K562 (cell line): ENCODE data around the gene LMOD1. TPM values are rescaled to one million over a fixed set of nuclear protein-coding genes. Genes with fewer than 3 reads are reported as not detected.

ENCODE experiments used
- ADNP ChIP-seq: fragments of 200-800 bp; sonication (Bioruptor generic); IDR thresholded peaks from 2 replicates; pipeline ENCODE4 v1.6.1; 2016; ENCODE audit warnings: missing genetic modification characterization, missing compliant biosample characterization
- ARID2 ChIP-seq: fragments of 450-650 bp; IDR thresholded peaks from 2 replicates; pipeline ENCODE4 v1.6.1; 2017; ENCODE audit warnings: antibody characterized with exemption, mild to moderate bottlenecking
- ELF1 ChIP-seq: fragments of 200-800 bp; sonication (Bioruptor generic); IDR thresholded peaks from 2 replicates; pipeline ENCODE4 v1.6.1; 2016; ENCODE audit warnings: missing genetic modification characterization, missing compliant biosample characterization
- PHB ChIP-seq: fragments of 250-450 bp; sonication (Bioruptor Pico); IDR thresholded peaks from 2 replicates; pipeline ENCODE4 v1.5.0; 2021
- SMAD4 ChIP-seq: fragments of 250-450 bp; sonication (Bioruptor Pico); conservative IDR thresholded peaks from 2 replicates; pipeline ENCODE4 v1.8.0; 2021; ENCODE audit warnings: inconsistent platforms, mild to moderate bottlenecking, moderate library complexity
- ZNF121 ChIP-seq: sonication (generic); formaldehyde crosslinking; conservative IDR thresholded peaks from 2 replicates; pipeline ENCODE4 v1.8.0; 2022; ENCODE audit warnings: missing genetic modification reagents
- polyA plus RNA-seq, 8 experiments: library from polyadenylated mRNA; depleted of rRNA in 4 of 8; stranded (reverse) in 5 of 8; unstranded in 3 of 8; fragments of >200 nt; fragmentation: Nextera tagmentation in 2 of 8; fragmentation: Illumina TruSeq in 1 of 8; extraction: Ambion mirVana in 2 of 8; extraction: Trizol in 1 of 8; gene quantifications; 2 replicates each; pipeline versions ENCODE4 v1.2.1 to v1.2.3, GENCODE V29; 2011 to 2014; ENCODE audit warnings: inconsistent platforms in 1 of 8, missing spikeins in 1 of 8
- total RNA-seq, 7 experiments: library from RNA; depleted of rRNA in 6 of 7; stranded (reverse); fragments of >200 nt in 6 of 7; fragmentation: Illumina TruSeq in 2 of 7; extraction: Trizol in 2 of 7; gene quantifications; 2 replicates each; pipeline versions ENCODE4 v1.2.1 to v1.2.3, GENCODE V29; 2011 to 2021; ENCODE audit warnings: low replicate concordance in 1 of 7
- TF ChIP-seq, protein P1 (sequence below): fragments of 450-650 bp; IDR thresholded peaks from 2 replicates; pipeline ENCODE4 v1.6.1; 2016; ENCODE audit warnings: mild to moderate bottlenecking
- TF ChIP-seq, protein P2 (sequence below): fragments of 200-600 bp; sonication (generic); IDR thresholded peaks from one replicate; pipeline ENCODE4 v1.6.1; 2012; ENCODE audit warnings: mild to moderate bottlenecking, low read depth, low read length, inconsistent platforms

LMOD1 gene
- total and polyA plus RNA-seq, 9 of the 15 experiments (the other 6 are each of a cell fraction or from before 2014, with no cell fraction given), result 0.03 to 0.54 (median 0.38) TPM; not detected in 1

DNA sequence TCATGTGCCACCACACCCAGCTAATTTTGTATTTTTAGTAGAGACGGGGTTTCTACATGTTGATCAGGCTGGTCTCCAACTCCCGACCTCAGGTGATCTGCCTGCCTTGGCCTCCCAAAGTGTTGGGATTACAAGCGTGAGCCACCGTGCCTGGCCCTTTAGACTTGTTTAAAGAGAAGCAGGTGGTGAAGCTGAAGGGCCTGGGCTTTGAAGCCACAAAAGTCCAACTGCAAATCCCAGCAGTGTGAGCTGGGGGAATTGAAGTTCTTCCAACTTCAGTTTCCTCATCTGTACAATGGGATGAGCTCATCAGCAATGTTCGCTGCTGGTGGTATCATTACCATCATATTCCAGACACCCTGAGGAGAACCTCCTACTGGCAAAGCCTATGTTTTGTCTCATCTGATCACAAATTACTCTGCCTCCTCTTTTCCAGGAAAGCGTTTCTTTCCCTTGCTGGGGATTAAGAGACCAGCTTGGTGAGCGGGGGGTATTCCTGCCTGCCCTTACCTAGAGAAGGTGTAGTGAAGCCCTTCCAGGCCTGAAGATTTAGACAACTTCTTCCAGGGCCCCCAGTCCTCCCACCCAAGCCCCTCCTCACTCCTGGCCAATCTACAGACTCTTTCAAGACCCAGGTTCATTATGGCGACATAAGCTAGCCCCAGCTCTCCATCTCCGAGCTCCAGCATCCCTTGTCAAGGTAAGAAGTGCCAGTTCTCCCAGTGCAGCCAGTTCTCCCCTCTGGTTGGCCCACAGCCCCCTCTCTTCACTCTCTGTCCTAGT lies 60.1 kb downstream of the LMOD1 start (continued):
- TF ChIP-seq, protein P1, sequence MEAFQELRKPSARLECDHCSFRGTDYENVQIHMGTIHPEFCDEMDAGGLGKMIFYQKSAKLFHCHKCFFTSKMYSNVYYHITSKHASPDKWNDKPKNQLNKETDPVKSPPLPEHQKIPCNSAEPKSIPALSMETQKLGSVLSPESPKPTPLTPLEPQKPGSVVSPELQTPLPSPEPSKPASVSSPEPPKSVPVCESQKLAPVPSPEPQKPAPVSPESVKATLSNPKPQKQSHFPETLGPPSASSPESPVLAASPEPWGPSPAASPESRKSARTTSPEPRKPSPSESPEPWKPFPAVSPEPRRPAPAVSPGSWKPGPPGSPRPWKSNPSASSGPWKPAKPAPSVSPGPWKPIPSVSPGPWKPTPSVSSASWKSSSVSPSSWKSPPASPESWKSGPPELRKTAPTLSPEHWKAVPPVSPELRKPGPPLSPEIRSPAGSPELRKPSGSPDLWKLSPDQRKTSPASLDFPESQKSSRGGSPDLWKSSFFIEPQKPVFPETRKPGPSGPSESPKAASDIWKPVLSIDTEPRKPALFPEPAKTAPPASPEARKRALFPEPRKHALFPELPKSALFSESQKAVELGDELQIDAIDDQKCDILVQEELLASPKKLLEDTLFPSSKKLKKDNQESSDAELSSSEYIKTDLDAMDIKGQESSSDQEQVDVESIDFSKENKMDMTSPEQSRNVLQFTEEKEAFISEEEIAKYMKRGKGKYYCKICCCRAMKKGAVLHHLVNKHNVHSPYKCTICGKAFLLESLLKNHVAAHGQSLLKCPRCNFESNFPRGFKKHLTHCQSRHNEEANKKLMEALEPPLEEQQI, result no peak
- no peak for TF ChIP-seq ARID2
- TF ChIP-seq ZNF121 (CRISPR knock-in tag), result peak; percentile 77
- no peak for TF ChIP-seq ELF1 (tag)
- peak; percentile 45; the same call in 1 of the 2 replicates for TF ChIP-seq ADNP (tag)
- no peak for TF ChIP-seq PHB (CRISPR knock-in tag)
- TF ChIP-seq, protein P2, sequence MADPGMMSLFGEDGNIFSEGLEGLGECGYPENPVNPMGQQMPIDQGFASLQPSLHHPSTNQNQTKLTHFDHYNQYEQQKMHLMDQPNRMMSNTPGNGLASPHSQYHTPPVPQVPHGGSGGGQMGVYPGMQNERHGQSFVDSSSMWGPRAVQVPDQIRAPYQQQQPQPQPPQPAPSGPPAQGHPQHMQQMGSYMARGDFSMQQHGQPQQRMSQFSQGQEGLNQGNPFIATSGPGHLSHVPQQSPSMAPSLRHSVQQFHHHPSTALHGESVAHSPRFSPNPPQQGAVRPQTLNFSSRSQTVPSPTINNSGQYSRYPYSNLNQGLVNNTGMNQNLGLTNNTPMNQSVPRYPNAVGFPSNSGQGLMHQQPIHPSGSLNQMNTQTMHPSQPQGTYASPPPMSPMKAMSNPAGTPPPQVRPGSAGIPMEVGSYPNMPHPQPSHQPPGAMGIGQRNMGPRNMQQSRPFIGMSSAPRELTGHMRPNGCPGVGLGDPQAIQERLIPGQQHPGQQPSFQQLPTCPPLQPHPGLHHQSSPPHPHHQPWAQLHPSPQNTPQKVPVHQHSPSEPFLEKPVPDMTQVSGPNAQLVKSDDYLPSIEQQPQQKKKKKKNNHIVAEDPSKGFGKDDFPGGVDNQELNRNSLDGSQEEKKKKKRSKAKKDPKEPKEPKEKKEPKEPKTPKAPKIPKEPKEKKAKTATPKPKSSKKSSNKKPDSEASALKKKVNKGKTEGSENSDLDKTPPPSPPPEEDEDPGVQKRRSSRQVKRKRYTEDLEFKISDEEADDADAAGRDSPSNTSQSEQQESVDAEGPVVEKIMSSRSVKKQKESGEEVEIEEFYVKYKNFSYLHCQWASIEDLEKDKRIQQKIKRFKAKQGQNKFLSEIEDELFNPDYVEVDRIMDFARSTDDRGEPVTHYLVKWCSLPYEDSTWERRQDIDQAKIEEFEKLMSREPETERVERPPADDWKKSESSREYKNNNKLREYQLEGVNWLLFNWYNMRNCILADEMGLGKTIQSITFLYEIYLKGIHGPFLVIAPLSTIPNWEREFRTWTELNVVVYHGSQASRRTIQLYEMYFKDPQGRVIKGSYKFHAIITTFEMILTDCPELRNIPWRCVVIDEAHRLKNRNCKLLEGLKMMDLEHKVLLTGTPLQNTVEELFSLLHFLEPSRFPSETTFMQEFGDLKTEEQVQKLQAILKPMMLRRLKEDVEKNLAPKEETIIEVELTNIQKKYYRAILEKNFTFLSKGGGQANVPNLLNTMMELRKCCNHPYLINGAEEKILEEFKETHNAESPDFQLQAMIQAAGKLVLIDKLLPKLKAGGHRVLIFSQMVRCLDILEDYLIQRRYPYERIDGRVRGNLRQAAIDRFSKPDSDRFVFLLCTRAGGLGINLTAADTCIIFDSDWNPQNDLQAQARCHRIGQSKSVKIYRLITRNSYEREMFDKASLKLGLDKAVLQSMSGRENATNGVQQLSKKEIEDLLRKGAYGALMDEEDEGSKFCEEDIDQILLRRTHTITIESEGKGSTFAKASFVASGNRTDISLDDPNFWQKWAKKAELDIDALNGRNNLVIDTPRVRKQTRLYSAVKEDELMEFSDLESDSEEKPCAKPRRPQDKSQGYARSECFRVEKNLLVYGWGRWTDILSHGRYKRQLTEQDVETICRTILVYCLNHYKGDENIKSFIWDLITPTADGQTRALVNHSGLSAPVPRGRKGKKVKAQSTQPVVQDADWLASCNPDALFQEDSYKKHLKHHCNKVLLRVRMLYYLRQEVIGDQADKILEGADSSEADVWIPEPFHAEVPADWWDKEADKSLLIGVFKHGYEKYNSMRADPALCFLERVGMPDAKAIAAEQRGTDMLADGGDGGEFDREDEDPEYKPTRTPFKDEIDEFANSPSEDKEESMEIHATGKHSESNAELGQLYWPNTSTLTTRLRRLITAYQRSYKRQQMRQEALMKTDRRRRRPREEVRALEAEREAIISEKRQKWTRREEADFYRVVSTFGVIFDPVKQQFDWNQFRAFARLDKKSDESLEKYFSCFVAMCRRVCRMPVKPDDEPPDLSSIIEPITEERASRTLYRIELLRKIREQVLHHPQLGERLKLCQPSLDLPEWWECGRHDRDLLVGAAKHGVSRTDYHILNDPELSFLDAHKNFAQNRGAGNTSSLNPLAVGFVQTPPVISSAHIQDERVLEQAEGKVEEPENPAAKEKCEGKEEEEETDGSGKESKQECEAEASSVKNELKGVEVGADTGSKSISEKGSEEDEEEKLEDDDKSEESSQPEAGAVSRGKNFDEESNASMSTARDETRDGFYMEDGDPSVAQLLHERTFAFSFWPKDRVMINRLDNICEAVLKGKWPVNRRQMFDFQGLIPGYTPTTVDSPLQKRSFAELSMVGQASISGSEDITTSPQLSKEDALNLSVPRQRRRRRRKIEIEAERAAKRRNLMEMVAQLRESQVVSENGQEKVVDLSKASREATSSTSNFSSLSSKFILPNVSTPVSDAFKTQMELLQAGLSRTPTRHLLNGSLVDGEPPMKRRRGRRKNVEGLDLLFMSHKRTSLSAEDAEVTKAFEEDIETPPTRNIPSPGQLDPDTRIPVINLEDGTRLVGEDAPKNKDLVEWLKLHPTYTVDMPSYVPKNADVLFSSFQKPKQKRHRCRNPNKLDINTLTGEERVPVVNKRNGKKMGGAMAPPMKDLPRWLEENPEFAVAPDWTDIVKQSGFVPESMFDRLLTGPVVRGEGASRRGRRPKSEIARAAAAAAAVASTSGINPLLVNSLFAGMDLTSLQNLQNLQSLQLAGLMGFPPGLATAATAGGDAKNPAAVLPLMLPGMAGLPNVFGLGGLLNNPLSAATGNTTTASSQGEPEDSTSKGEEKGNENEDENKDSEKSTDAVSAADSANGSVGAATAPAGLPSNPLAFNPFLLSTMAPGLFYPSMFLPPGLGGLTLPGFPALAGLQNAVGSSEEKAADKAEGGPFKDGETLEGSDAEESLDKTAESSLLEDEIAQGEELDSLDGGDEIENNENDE, result no peak
- TF ChIP-seq SMAD4 (CRISPR knock-in tag), result 0 out of 2 replicates have a peak, but pooled peaks have one; percentile 18
